ENCODE data around the gene LSAMP. TPM values are rescaled to one million over a fixed set of nuclear protein-coding genes. Genes with fewer than 3 reads are reported as not detected.

The LSAMP gene
- total and polyA plus RNA-seq, 9 of the 15 experiments (the other 6 are each of a cell fraction or from before 2014, with no cell fraction given): 0.09 to 0.11 TPM; not detected in 7

DNA sequence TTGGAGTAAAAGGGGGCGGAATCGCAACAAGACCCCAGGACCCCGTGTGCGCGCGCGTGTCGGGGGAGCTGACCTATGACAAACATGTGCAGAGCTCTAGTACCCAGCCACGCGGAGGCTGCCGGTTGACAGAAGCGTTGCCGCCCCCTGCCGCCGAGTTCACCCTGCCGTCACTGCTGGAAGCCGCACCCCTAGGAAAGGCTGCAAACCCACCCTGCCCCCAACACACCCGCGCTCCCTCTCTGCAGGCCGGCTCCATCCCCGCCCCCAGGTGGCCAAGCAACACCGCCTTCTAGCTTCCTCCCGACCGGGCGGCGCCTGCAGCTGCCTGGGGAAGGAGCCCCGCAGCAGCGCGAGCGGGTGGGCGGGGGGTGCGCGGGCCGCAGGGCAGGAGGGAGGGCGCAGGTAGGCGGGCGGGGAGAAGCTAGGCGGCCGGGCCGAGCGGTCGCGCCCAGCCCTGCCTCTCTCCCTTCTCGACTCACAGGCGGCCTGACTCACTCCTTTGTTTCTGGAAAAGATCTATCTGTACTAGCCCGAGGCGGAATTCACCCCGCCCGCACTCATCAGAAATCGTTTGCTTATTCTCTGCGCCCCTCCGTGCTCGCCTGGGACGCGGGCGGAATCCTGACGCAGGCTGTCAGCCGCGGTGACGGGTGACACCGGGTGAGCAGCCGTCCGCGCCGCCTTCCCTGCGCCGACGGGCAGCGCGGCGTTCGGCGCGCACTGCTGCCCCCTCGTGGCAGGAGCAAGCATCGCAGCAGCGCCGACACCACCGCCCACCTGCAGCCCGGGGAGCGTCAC is 661.1 kb downstream of the LSAMP start (continued):
- TF ChIP-seq NKRF (IDR thresholded peaks at IDR 0.05; ENCODE audit: borderline replicate concordance) (peak; percentile 29; the same call in 1 of the 2 replicates), C11orf30 (IDR thresholded peaks at IDR 0.05; ENCODE audit: low read depth) (no peak), ZNF146 (CRISPR knock-in tag; IDR thresholded peaks at IDR 0.05; ENCODE audit: unreplicated experiment) (no peak), TSHZ1 (CRISPR knock-in tag; IDR thresholded peaks at IDR 0.05) (no peak), SP2 (IDR thresholded peaks at IDR 0.05; ENCODE audit: extremely low read depth, low read depth, low read length, poor library complexity, severe bottlenecking) (no peak), ZNF77 (CRISPR knock-in tag; IDR thresholded peaks at IDR 0.05) (no peak), U2AF1 (optimal IDR thresholded peaks at IDR 0.05; ENCODE audit: low read depth, low read length) (peak; percentile 28), HDAC1 (IDR thresholded peaks at IDR 0.05) (peak in 1 of 2 experiments; percentile 40; a peak in 1 of 4 replicates), SIX5 (IDR thresholded peaks at IDR 0.05; ENCODE audit: borderline replicate concordance in 1 of 2, insufficient read depth in 1 of 2, low read depth in 1 of 2, low read length in 2 of 2) (no peak)
- TF ChIP-seq, protein P1, sequence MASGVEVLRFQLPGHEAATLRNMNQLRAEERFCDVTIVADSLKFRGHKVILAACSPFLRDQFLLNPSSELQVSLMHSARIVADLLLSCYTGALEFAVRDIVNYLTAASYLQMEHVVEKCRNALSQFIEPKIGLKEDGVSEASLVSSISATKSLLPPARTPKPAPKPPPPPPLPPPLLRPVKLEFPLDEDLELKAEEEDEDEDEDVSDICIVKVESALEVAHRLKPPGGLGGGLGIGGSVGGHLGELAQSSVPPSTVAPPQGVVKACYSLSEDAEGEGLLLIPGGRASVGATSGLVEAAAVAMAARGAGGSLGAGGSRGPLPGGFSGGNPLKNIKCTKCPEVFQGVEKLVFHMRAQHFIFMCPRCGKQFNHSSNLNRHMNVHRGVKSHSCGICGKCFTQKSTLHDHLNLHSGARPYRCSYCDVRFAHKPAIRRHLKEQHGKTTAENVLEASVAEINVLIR (CRISPR knock-in tag; IDR thresholded peaks at IDR 0.05): no peak
- TF ChIP-seq, protein P2, sequence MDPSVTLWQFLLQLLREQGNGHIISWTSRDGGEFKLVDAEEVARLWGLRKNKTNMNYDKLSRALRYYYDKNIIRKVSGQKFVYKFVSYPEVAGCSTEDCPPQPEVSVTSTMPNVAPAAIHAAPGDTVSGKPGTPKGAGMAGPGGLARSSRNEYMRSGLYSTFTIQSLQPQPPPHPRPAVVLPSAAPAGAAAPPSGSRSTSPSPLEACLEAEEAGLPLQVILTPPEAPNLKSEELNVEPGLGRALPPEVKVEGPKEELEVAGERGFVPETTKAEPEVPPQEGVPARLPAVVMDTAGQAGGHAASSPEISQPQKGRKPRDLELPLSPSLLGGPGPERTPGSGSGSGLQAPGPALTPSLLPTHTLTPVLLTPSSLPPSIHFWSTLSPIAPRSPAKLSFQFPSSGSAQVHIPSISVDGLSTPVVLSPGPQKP (CRISPR knock-in tag; IDR thresholded peaks at IDR 0.05): no peak
